Upper lobe of right lung (tissue), 1 donor: ENCODE data around the gene DKKL1. TPM values are rescaled to one million over a fixed set of nuclear protein-coding genes. Genes with fewer than 3 reads are reported as not detected.

Source experiments
- ATAC-seq: fragments of 200-7000 bp; cut with Tn5 transposase; one replicate; pipeline ENCODE4 v1.9.1; 2020; ENCODE audit warnings: mild to moderate bottlenecking, moderate library complexity
- DNase-seq: peaks from one replicate; pipeline ENCODE4 v3.0.0-alpha.2; 2020
- H3K27ac ChIP-seq: fragments of 200-600 bp; one replicate; pipeline ENCODE4 v1.8.0; 2022
- H3K27me3 ChIP-seq: fragments of 200-600 bp; one replicate; pipeline ENCODE4 v1.8.0; 2022; ENCODE audit warnings: mild to moderate bottlenecking
- H3K36me3 ChIP-seq: fragments of 200-600 bp; one replicate; pipeline ENCODE4 v1.8.0; 2022
- H3K4me1 ChIP-seq: fragments of 200-600 bp; one replicate; pipeline ENCODE4 v1.8.0; 2022
- H3K4me3 ChIP-seq: fragments of 200-600 bp; one replicate; pipeline ENCODE4 v1.8.0; 2022; ENCODE audit warnings: mild to moderate bottlenecking
- H3K9me3 ChIP-seq: fragments of 200-600 bp; one replicate; pipeline ENCODE4 v1.8.0; 2022
- CTCF ChIP-seq: fragments of 200-600 bp; IDR thresholded peaks from one replicate; pipeline ENCODE4 v1.8.0; 2022; ENCODE audit warnings: antibody characterized with exemption
- intact Hi-C: fragments of 100-400 bp; cut with DNase I; formaldehyde crosslinking; loops from one replicate; pipeline ENCODE4 v1.11.0; 2022
- total RNA-seq: library from RNA; stranded (reverse); fragmentation: NEBNext Ultra II Directional; extraction: Animal tissue kit (Norgen Biotek cat#: 25700); gene quantifications from one replicate; pipeline ENCODE4 v1.2.1, GENCODE V29; 2021
- donor health status: DM: no; HTN: yes; CAD: no; lungs with severe emphysema.

The DKKL1 gene
- total RNA-seq, 1 donor from 2014 or later = not detected

DNA sequence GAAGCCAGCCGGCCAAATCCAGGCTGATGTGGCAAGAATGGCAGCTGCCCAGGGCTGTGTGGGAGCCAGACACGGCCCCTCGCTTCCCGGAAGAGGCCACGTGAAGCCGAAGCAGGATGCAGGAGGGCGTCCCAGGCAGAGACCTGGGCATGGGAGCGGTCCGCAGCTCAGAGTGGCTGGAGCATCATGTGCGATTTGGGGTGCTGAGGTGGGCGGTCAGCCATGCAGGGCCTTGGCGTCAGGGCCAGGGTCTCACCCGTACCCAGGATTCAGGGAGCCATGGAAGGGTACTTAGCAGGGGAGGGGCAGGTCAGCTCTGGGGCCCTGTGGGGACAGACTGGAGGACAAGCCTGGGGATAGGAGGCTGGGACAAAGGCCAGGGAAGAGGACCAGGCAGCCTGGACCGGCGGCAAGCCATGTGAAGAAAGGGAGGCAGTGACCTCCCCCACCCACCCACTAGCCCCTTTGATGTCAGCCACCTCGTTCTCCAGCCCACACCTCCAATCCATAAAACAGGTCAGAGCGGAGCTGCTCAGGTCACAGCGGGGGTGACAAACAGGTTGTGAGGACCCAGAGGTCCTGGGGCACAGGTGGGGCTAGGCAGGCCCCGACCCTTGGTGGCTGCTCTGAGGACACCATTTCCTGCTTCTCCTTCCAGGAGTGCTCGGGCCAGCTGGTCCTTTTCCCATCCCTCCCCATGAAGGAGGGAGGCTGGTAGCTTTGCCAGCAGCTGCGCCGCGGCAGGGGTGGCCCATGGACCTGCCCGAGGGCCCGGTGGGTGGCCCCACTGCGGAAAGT is 26.7 kb downstream of the DKKL1 start:
- ATAC-seq (no peak), DNase-seq (no peak)
- Histone ChIP-seq H3K27me3 (peaks cover 2% of the 10 kb centered on the region), H3K4me3 (no peak overlapping the region), H3K36me3 (no peaks in the 10 kb centered on the region), H3K4me1 (no peaks in the 10 kb centered on the region), H3K27ac (no peak overlapping the region), H3K9me3 (no peaks in the 10 kb centered on the region)
- TF ChIP-seq CTCF = no peak
- intact Hi-C loops = loop anchor here (5.0 kb wide), 1 partner anchor 52 kb away; the partner anchor contains the start of gene SLC17A7

- Histone ChIP-seq H3K27ac (no peak overlapping the region), H3K9me3 (no peaks in the 10 kb centered on the region), H3K27me3 (no peaks in the 10 kb centered on the region), H3K4me1 (no peaks in the 10 kb centered on the region), H3K4me3 (no peak overlapping the region), H3K36me3 (no peaks in the 10 kb centered on the region)
- intact Hi-C loops = loop anchor here (5.0 kb wide), 1 partner anchor 51 kb away; the partner anchor contains the start of gene SLC17A7
- TF ChIP-seq CTCF = no peak
- DNase-seq = no peak
- ATAC-seq = no peak
Measured at GRCh38 chr19:49390929-49391359, 27.3 kb downstream of the DKKL1 start.

- Histone ChIP-seq H3K27ac (no peak overlapping the region), H3K27me3 (no peaks in the 10 kb centered on the region), H3K4me1 (no peaks in the 10 kb centered on the region), H3K36me3 (no peaks in the 10 kb centered on the region), H3K9me3 (no peaks in the 10 kb centered on the region), H3K4me3 (no peak overlapping the region)
- DNase-seq = peak; percentile 89
- peak; percentile 84 for ATAC-seq
- intact Hi-C loops = loop anchor here (5.0 kb wide), 1 partner anchor 51 kb away; the partner anchor contains the start of gene SLC17A7
- TF ChIP-seq CTCF = peak; percentile 84
Measured at GRCh38 chr19:49391581-49392399, 28.1 kb downstream of the DKKL1 start.

- ATAC-seq = no peak
- Histone ChIP-seq H3K9me3 (no peaks in the 10 kb centered on the region), H3K4me3 (no peak overlapping the region), H3K27ac (no peak overlapping the region), H3K27me3 (no peaks in the 10 kb centered on the region), H3K36me3 (no peaks in the 10 kb centered on the region), H3K4me1 (no peaks in the 10 kb centered on the region)
- DNase-seq = no peak
- intact Hi-C loops = loop anchor here (5.0 kb wide), 1 partner anchor 48 kb away; the partner anchor contains the start of gene SLC17A7
- no peak for TF ChIP-seq CTCF
Measured at GRCh38 chr19:49393881-49394280, 30.2 kb downstream of the DKKL1 start.

DNA sequence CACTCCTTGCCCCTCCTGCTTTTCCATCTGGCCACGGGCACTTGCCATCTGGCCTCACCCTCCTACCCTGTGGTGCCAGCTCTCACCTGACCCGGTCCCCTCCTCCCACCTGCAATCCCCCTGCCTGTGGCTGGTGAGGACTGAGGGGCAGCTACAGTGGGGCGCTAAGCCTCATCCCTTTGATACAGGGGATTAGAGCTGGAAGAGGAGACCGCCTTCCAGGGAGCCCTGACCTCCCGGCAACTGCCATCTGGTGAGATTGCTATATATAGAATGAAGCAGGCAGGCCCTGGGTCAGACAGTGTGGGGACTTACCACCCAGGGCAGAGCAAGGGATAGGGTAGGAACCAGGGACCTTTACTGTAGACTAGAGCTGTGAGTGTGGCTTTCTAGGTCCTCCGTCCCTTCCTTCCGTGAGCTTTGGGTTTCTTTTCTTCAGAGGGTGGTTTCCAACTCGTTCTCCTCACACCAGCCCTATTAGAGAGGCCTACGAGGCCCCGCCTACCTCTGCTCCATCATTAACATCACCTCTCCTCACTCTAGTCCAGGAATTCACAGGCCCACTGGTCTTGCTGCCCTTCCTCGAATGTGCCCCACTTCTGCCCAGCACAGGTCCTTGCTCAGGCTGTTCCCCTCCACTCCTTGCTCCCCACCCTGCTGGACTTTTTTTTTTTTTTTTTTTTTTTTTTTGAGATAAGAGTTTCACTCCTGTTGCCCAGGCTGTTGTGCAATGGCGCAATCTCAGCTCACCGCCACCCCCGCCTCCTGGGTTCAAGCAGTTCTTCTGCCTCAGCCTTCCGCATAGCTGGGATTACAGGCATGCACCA is 32.1 kb downstream of the DKKL1 start:
- DNase-seq (peak; percentile 82), ATAC-seq (peak; percentile 60)
- intact Hi-C loops = no loop called here
- Histone ChIP-seq H3K4me3 (no peak overlapping the region), H3K9me3 (no peaks in the 10 kb centered on the region), H3K27ac (peak overlapping the region; percentile 51), H3K36me3 (no peaks in the 10 kb centered on the region), H3K27me3 (no peaks in the 10 kb centered on the region), H3K4me1 (no peaks in the 10 kb centered on the region)
- no peak for TF ChIP-seq CTCF
